H9 (cell line): ENCODE measurements around the gene PHF21A. TPM values are rescaled to one million over a fixed set of nuclear protein-coding genes. Genes with fewer than 3 reads are reported as not detected.

Source experiments
- DNase-seq: peaks from one replicate; pipeline ENCODE4 v3.0.0-alpha.2; 2017
- H2AFZ ChIP-seq: one replicate; pipeline ENCODE4 v1.6.1; 2013; ENCODE audit warnings: mild to moderate bottlenecking, low read length, control low read depth, moderate library complexity
- H2AK5ac ChIP-seq: 2 replicates; pipeline ENCODE4 v1.6.1; 2013; ENCODE audit warnings: low read length, control low read depth, mixed read lengths; ENCODE audit not compliant: insufficient read length
- H2BK120ac ChIP-seq: one replicate; pipeline ENCODE4 v1.6.1; 2013; ENCODE audit warnings: low read depth, mild to moderate bottlenecking, low read length, control low read depth, inconsistent platforms; ENCODE audit not compliant: poor library complexity, severe bottlenecking
- H2BK12ac ChIP-seq: 2 replicates; pipeline ENCODE4 v1.6.1; 2013; ENCODE audit warnings: low read length, control low read depth, mixed read lengths, low read depth; ENCODE audit not compliant: insufficient read length
- H2BK15ac ChIP-seq: 2 replicates; pipeline ENCODE4 v1.6.1; 2013; ENCODE audit warnings: low read depth, low read length, control low read depth
- H2BK20ac ChIP-seq: one replicate; pipeline ENCODE4 v1.6.1; 2013; ENCODE audit warnings: low read depth, mild to moderate bottlenecking, low read length, control low read depth, inconsistent platforms; ENCODE audit not compliant: poor library complexity, severe bottlenecking
- H2BK5ac ChIP-seq: 2 replicates; pipeline ENCODE4 v1.6.1; 2013; ENCODE audit warnings: low read length, control low read depth, mixed read lengths; ENCODE audit not compliant: insufficient read length
- H3K14ac ChIP-seq: 2 replicates; pipeline ENCODE4 v1.6.1; 2013; ENCODE audit warnings: low read length, control low read depth; ENCODE audit not compliant: insufficient read depth
- H3K18ac ChIP-seq: 2 replicates; pipeline ENCODE4 v1.6.1; 2013; ENCODE audit warnings: low read depth, mild to moderate bottlenecking, mixed read lengths, low read length, control low read depth; ENCODE audit not compliant: insufficient read length
- H3K23ac ChIP-seq: 2 replicates; pipeline ENCODE4 v1.6.1; 2013; ENCODE audit warnings: low read length, control low read depth, mixed read lengths, low read depth; ENCODE audit not compliant: insufficient read length
- H3K23me2 ChIP-seq: 2 replicates; pipeline ENCODE4 v1.6.1; 2013; ENCODE audit warnings: low read depth, mild to moderate bottlenecking, mixed read lengths, low read length, control low read depth; ENCODE audit not compliant: insufficient read length, poor library complexity, severe bottlenecking
- H3K27ac ChIP-seq: 2 replicates; pipeline ENCODE4 v1.5.1; 2013; ENCODE audit warnings: low read length, control low read depth, mixed read lengths, low read depth; ENCODE audit not compliant: insufficient read length
- H3K27me3 ChIP-seq: 2 replicates; pipeline ENCODE4 v1.6.1; 2013; ENCODE audit warnings: low read length, control low read depth, inconsistent platforms; ENCODE audit not compliant: insufficient read depth
- H3K4ac ChIP-seq: 2 replicates; pipeline ENCODE4 v1.6.1; 2013; ENCODE audit warnings: low read depth, mild to moderate bottlenecking, control low read depth, inconsistent platforms, low read length, moderate library complexity
- H3K4me1 ChIP-seq: 2 replicates; pipeline ENCODE4 v1.6.1; 2013; ENCODE audit warnings: low read length, control low read depth, inconsistent platforms; ENCODE audit not compliant: insufficient read depth
- H3K4me2 ChIP-seq: 2 replicates; pipeline ENCODE4 v1.6.1; 2013; ENCODE audit warnings: low read length, control low read depth, mixed read lengths; ENCODE audit not compliant: insufficient read length, insufficient read depth
- H3K56ac ChIP-seq: 2 replicates; pipeline ENCODE4 v1.6.1; 2013; ENCODE audit warnings: low read depth, mild to moderate bottlenecking, mixed read lengths, low read length, control low read depth; ENCODE audit not compliant: insufficient read length
- H3K79me1 ChIP-seq: 2 replicates; pipeline ENCODE4 v1.6.1; 2013; ENCODE audit warnings: low read depth, mild to moderate bottlenecking, moderate library complexity, low read length, control low read depth, inconsistent platforms; ENCODE audit not compliant: insufficient read depth, poor library complexity, severe bottlenecking
- H3K79me2 ChIP-seq: 2 replicates; pipeline ENCODE4 v1.6.1; 2013; ENCODE audit warnings: low read length, control low read depth, inconsistent platforms; ENCODE audit not compliant: insufficient read depth
- H3K9ac ChIP-seq: 2 replicates; pipeline ENCODE4 v1.6.1; 2013; ENCODE audit warnings: low read length, control low read depth, mixed read lengths; ENCODE audit not compliant: insufficient read length; ENCODE audit errors: extremely low read depth
- H3K9me3 ChIP-seq: one replicate; pipeline ENCODE4 v1.6.1; 2013; ENCODE audit warnings: low read depth, low read length, inconsistent platforms; ENCODE audit not compliant: control insufficient read depth
- H3T11ph ChIP-seq: one replicate; pipeline ENCODE4 v1.6.1; 2013; ENCODE audit warnings: mild to moderate bottlenecking, low read length, control low read depth, inconsistent platforms
- H4K20me1 ChIP-seq: one replicate; pipeline ENCODE4 v1.6.1; 2013; ENCODE audit not compliant: control insufficient read depth, insufficient read length, insufficient read depth
- H4K5ac ChIP-seq: 2 replicates; pipeline ENCODE4 v1.6.1; 2013; ENCODE audit warnings: low read depth, mild to moderate bottlenecking, mixed read lengths, low read length, control low read depth; ENCODE audit not compliant: insufficient read length
- H4K8ac ChIP-seq: replicated peaks from 2 replicates; pipeline ENCODE4 v1.6.1; 2013; ENCODE audit warnings: low read length, control low read depth, mixed read lengths, low read depth; ENCODE audit not compliant: insufficient read length
- H4K91ac ChIP-seq: 2 replicates; pipeline ENCODE4 v1.6.1; 2013; ENCODE audit warnings: low read depth, mild to moderate bottlenecking, moderate library complexity, mixed read lengths, low read length, control low read depth; ENCODE audit not compliant: insufficient read length
- H3K27ac Mint-ChIP-seq, 3 experiments: 2 replicates in 2 of 3; 3 replicates in 1 of 3; pipeline ENCODE4 v1.8.0; 2020 to 2021; ENCODE audit warnings: mixed read lengths in 3 of 3, mild to moderate bottlenecking in 1 of 3, moderate library complexity in 1 of 3
- H3K27me3 Mint-ChIP-seq: 2 replicates; pipeline ENCODE4 v1.8.0; 2021; ENCODE audit warnings: low read depth, mild to moderate bottlenecking, moderate library complexity, mixed read lengths
- H3K36me3 Mint-ChIP-seq, 3 experiments: 2 replicates in 2 of 3; 3 replicates in 1 of 3; pipeline ENCODE4 v1.8.0; 2020 to 2021; ENCODE audit warnings: low read depth in 3 of 3, mixed read lengths in 3 of 3; ENCODE audit not compliant: insufficient read depth in 1 of 3
- H3K4me1 Mint-ChIP-seq, 2 experiments: 2 replicates each; pipeline ENCODE4 v1.8.0; 2020; ENCODE audit warnings: mixed read lengths in 2 of 2
- H3K4me3 Mint-ChIP-seq, 2 experiments: 2 replicates in 1 of 2; 3 replicates in 1 of 2; pipeline ENCODE4 v1.8.0; 2020 to 2021; ENCODE audit warnings: mild to moderate bottlenecking in 2 of 2, mixed read lengths in 2 of 2, moderate library complexity in 1 of 2
- H3K9me3 Mint-ChIP-seq, 2 experiments: 2 replicates in 1 of 2; 3 replicates in 1 of 2; pipeline ENCODE4 v1.8.0; 2020; ENCODE audit warnings: mild to moderate bottlenecking in 2 of 2, mixed read lengths in 2 of 2, moderate library complexity in 1 of 2
- CTCF ChIP-seq: fragments of 200-600 bp; sonication (generic); conservative IDR thresholded peaks from 3 replicates; pipeline ENCODE4 v1.8.0; 2021; ENCODE audit warnings: antibody characterized with exemption, mild to moderate bottlenecking
- WGBS: extraction: QIAGEN DNeasy Blood & Tissue Kit; methylation state at CpG from one replicate; pipeline ENCODE4 v1.1.7; 2013; ENCODE audit warnings: missing lambda C conversion rate, low lambda C conversion rate, mixed read lengths; ENCODE audit not compliant: insufficient read length; ENCODE audit errors: extremely low coverage; 5-methylcytosine and 5-hydroxymethylcytosine counted together
- total RNA-seq: library from RNA; stranded (reverse); gene quantifications from 2 replicates; pipeline ENCODE4 v1.2.1, GENCODE V29; 2021

Gene PHF21A
- total RNA-seq, 1 experiment from 2014 or later = 33.8 TPM

GRCh38 chr11:45902452-45903380, 218.5 kb downstream of the PHF21A start:
- H3K27ac Mint-ChIP-seq = no peak overlapping the region; a peak in 1 of 7 replicates
- no peak overlapping the region for H2AFZ ChIP-seq
- peaks cover 6% of the 10 kb centered on the region for H3K27me3 Mint-ChIP-seq
- H3K9me3 ChIP-seq = no peaks in the 10 kb centered on the region
- peaks cover 11 to 18% of the 10 kb centered on the region in 2 experiments for H3K4me1 Mint-ChIP-seq
- no peak overlapping the region for H3T11ph ChIP-seq
- no peak overlapping the region for H3K23ac ChIP-seq
- TF ChIP-seq CTCF = no peak
- no peaks in the 10 kb centered on the region for H3K4me1 ChIP-seq
- H4K20me1 ChIP-seq = no peaks in the 10 kb centered on the region
- H3K4me2 ChIP-seq = no peak overlapping the region
- no peak overlapping the region for H3K9ac ChIP-seq
- H3K18ac ChIP-seq = no peak overlapping the region
- no peak overlapping the region for H2BK20ac ChIP-seq
- H3K27ac ChIP-seq = no peak overlapping the region
- no peak overlapping the region for H4K8ac ChIP-seq
- no peaks in the 10 kb centered on the region for H3K79me1 ChIP-seq
- no CpG with 5 or more reads among the region's 56 CpGs for WGBS
- H4K5ac ChIP-seq = no peak overlapping the region
- no peak overlapping the region for H2BK120ac ChIP-seq
- DNase-seq = no peak
- no peak overlapping the region for H3K4ac ChIP-seq
- no peak overlapping the region for H4K91ac ChIP-seq
- H3K27me3 ChIP-seq = no peaks in the 10 kb centered on the region; the same call in 1 of the 2 replicates
- H3K4me3 Mint-ChIP-seq = no peak overlapping the region
- no peak overlapping the region for H3K14ac ChIP-seq
- no peaks in the 10 kb centered on the region for H3K79me2 ChIP-seq
- peaks cover 10 to 36% (median 19%) of the 10 kb centered on the region in 3 experiments for H3K36me3 Mint-ChIP-seq
- H2BK12ac ChIP-seq = no peak overlapping the region
- no peak overlapping the region for H2BK5ac ChIP-seq
- H2BK15ac ChIP-seq = no peak overlapping the region
- peaks cover 10% of the 10 kb centered on the region for H3K23me2 ChIP-seq
- H2AK5ac ChIP-seq = no peak overlapping the region
- no peak overlapping the region for H3K56ac ChIP-seq
- H3K9me3 Mint-ChIP-seq = no peaks in the 10 kb centered on the region
